SK-N-SH (cell line): Measurements from ENCODE around the gene GRK5. TPM values are rescaled to one million over a fixed set of nuclear protein-coding genes. Genes with fewer than 3 reads are reported as not detected.

ENCODE experiments used
- CTCF ChIA-PET: fragments of 300-600, 350-600 bp; formaldehyde crosslinking; extraction: SDS; loops from one replicate; lab custom pipeline; 2021; lab: Yijun Ruan, JAX
- POLR2A ChIA-PET: fragments of 350-600 bp; sonication (Branson Sonifier 250); formaldehyde crosslinking; extraction: SDS; loops from one replicate; lab custom pipeline; 2020; ENCODE audit warnings: antibody characterized with exemption, inconsistent platforms; lab: Yijun Ruan, JAX
- DNase-seq: peaks from one replicate; pipeline ENCODE4 v3.0.0; 2012
- H2AFZ ChIP-seq: fragments of 200-600 bp; sonication (generic); 2 replicates; pipeline ENCODE4 v1.8.1; 2016; ENCODE audit warnings: antibody characterized with exemption, mild to moderate bottlenecking, low read depth
- H3F3A ChIP-seq: fragments of 200-600 bp; sonication (generic); replicated peaks from 2 replicates; pipeline ENCODE3; 2016; ENCODE audit warnings: antibody characterized with exemption, mild to moderate bottlenecking; ENCODE audit not compliant: insufficient read depth
- H3K27ac ChIP-seq, 2 experiments: fragments of 200-500 bp in 1 of 2; fragments of 200-600 bp in 1 of 2; sonication (Bioruptor generic) in 1 of 2; sonication (generic), shearing (Covaris generic) in 1 of 2; 2 replicates each; pipeline versions ENCODE4 v1.5.1 to v1.6.1; 2014 to 2016; ENCODE audit warnings: low read depth in 2 of 2, inconsistent platforms in 1 of 2, low read length in 1 of 2, mild to moderate bottlenecking in 1 of 2, mixed read lengths in 1 of 2
- H3K27me3 ChIP-seq: fragments of 200-600 bp; sonication (generic), shearing (Covaris generic); 2 replicates; pipeline ENCODE4 v1.6.1; 2016; ENCODE audit warnings: mixed run types; ENCODE audit not compliant: insufficient read depth
- H3K36me3 ChIP-seq, 2 experiments: fragments of 200-500 bp in 1 of 2; fragments of 200-600 bp in 1 of 2; sonication (Bioruptor generic) in 1 of 2; sonication (generic) in 1 of 2; replicated peaks in 1 of 2; 2 replicates each; pipeline versions ENCODE3 to v1.5.1; 2014 to 2016; ENCODE audit warnings: low read length in 1 of 2, mild to moderate bottlenecking in 1 of 2; ENCODE audit not compliant: insufficient read depth in 2 of 2, control insufficient read depth in 1 of 2
- H3K4me1 ChIP-seq, 2 experiments: fragments of 200-500 bp in 1 of 2; fragments of 200-600 bp in 1 of 2; sonication (Bioruptor generic) in 1 of 2; sonication (generic), shearing (Covaris generic) in 1 of 2; 2 replicates each; pipeline versions ENCODE4 v1.5.1 to v1.6.1; 2014 to 2016; ENCODE audit warnings: low read depth in 1 of 2, low read length in 1 of 2, mixed run types in 1 of 2; ENCODE audit not compliant: insufficient read depth in 2 of 2, control insufficient read depth in 1 of 2
- H3K4me2 ChIP-seq: fragments of 200-600 bp; sonication (generic), shearing (Covaris generic); 2 replicates; pipeline ENCODE4 v1.6.1; 2017; ENCODE audit warnings: mixed run types
- H3K4me3 ChIP-seq, 2 experiments: fragments of 200-500 bp in 1 of 2; fragments of 200-600 bp in 1 of 2; sonication (Bioruptor generic) in 1 of 2; sonication (generic), shearing (Covaris generic) in 1 of 2; 2 replicates each; pipeline versions ENCODE4 v1.5.1 to v1.8.1; 2014 to 2016; ENCODE audit warnings: low read depth in 2 of 2, inconsistent platforms in 1 of 2, low read length in 1 of 2, mild to moderate bottlenecking in 1 of 2, mixed read lengths in 1 of 2, moderate library complexity in 1 of 2
- H3K79me2 ChIP-seq: fragments of 200-600 bp; sonication (generic); 2 replicates; pipeline ENCODE4 v1.8.1; 2017; ENCODE audit warnings: mild to moderate bottlenecking; ENCODE audit not compliant: insufficient read depth
- H3K9ac ChIP-seq: fragments of 200-600 bp; sonication (generic); 2 replicates; pipeline ENCODE4 v1.6.1; 2017; ENCODE audit warnings: mixed run types
- H3K9me2 ChIP-seq: fragments of 200-600 bp; sonication (generic); 2 replicates; pipeline ENCODE4 v1.6.1; 2017; ENCODE audit warnings: mixed run types
- H3K9me3 ChIP-seq: fragments of 200-600 bp; sonication (generic); 2 replicates; pipeline ENCODE4 v1.6.1; 2017; ENCODE audit warnings: mixed run types, mild to moderate bottlenecking, moderate library complexity
- H4K20me1 ChIP-seq: fragments of 200-600 bp; sonication (generic); 2 replicates; pipeline ENCODE4 v1.6.1; 2017; ENCODE audit warnings: mild to moderate bottlenecking, mixed run types; ENCODE audit not compliant: insufficient read depth
- CHD2 ChIP-seq: fragments of 150-350 bp; IDR thresholded peaks from 2 replicates; pipeline ENCODE4 v1.6.1; 2018; ENCODE audit warnings: low read length; ENCODE audit not compliant: partially characterized antibody
- ELF1 ChIP-seq: IDR thresholded peaks from 2 replicates; pipeline ENCODE4 v1.4.0; 2012
- EP300 ChIP-seq, 2 experiments: IDR thresholded peaks; 2 replicates each; pipeline versions ENCODE4 v1.4.0 to v1.6.1; 2012; ENCODE audit warnings: borderline replicate concordance in 1 of 2, low read depth in 1 of 2, low read length in 1 of 2
- EZH2phosphoT487 ChIP-seq: fragments of 200-600 bp; sonication (generic); IDR thresholded peaks from 2 replicates; pipeline ENCODE4 v1.6.1; 2017; ENCODE audit warnings: low read depth, mixed run types, mild to moderate bottlenecking, antibody characterized with exemption, moderate library complexity, borderline replicate concordance
- FOXJ3 ChIP-seq: sonication (generic); formaldehyde crosslinking; IDR thresholded peaks from 2 replicates; pipeline ENCODE4 v1.5.1; 2020; ENCODE audit warnings: mild to moderate bottlenecking, missing genetic modification reagents
- FOXM1 ChIP-seq: IDR thresholded peaks from 2 replicates; pipeline ENCODE4 v1.4.0; 2012; ENCODE audit warnings: low read depth, mild to moderate bottlenecking
- GATA2 ChIP-seq: sonication (generic); formaldehyde crosslinking; IDR thresholded peaks from 2 replicates; pipeline ENCODE4 v1.5.0; 2020; ENCODE audit warnings: mild to moderate bottlenecking, missing genetic modification reagents
- JUND ChIP-seq: IDR thresholded peaks from 2 replicates; pipeline ENCODE4 v1.4.0; 2012
- MEF2A ChIP-seq: IDR thresholded peaks from 2 replicates; pipeline ENCODE4 v1.4.0; 2012; ENCODE audit warnings: low read depth, borderline replicate concordance
- NRF1 ChIP-seq: IDR thresholded peaks from 2 replicates; pipeline ENCODE4 v1.6.1; 2012; ENCODE audit warnings: low read depth, mild to moderate bottlenecking, low read length
- POLR2AphosphoS5 ChIP-seq: IDR thresholded peaks from 2 replicates; pipeline ENCODE4 v1.6.1; 2012; ENCODE audit warnings: low read depth, low read length
- RAD21 ChIP-seq: IDR thresholded peaks from 2 replicates; pipeline ENCODE4 v1.6.1; 2012; ENCODE audit warnings: mild to moderate bottlenecking, low read length
- RCOR1 ChIP-seq: fragments of 150-350 bp; IDR thresholded peaks from 2 replicates; pipeline ENCODE4 v1.6.1; 2017; ENCODE audit warnings: antibody characterized with exemption, low read length
- RFX5 ChIP-seq: IDR thresholded peaks from 2 replicates; pipeline ENCODE4 v1.6.1; 2012; ENCODE audit warnings: mild to moderate bottlenecking, improper control_type of control experiment, low read length
- RXRA ChIP-seq: IDR thresholded peaks from 2 replicates; pipeline ENCODE4 v1.4.0; 2012; ENCODE audit warnings: low read depth, mild to moderate bottlenecking, borderline replicate concordance
- SMC3 ChIP-seq: IDR thresholded peaks from 2 replicates; pipeline ENCODE4 v1.6.1; 2012; ENCODE audit warnings: low read depth, low read length, improper control_type of control experiment
- TAF1 ChIP-seq: IDR thresholded peaks from 2 replicates; pipeline ENCODE4 v1.6.1; 2012; ENCODE audit warnings: low read depth, mild to moderate bottlenecking, low read length, moderate library complexity, borderline replicate concordance
- TEAD4 ChIP-seq: IDR thresholded peaks from 2 replicates; pipeline ENCODE4 v1.4.0; 2012; ENCODE audit warnings: mild to moderate bottlenecking, borderline replicate concordance; ENCODE audit not compliant: insufficient read depth
- YY1 ChIP-seq: IDR thresholded peaks from 2 replicates; pipeline ENCODE4 v1.4.0; 2012; ENCODE audit warnings: low read depth, mild to moderate bottlenecking
- WGBS: methylation state at CpG from one replicate; pipeline ENCODE4 v1.1.6; 2017; ENCODE audit warnings: low lambda C conversion rate; 5-methylcytosine and 5-hydroxymethylcytosine counted together
- polyA plus RNA-seq, 3 experiments: library from polyadenylated mRNA; depleted of rRNA; stranded (reverse); fragments of >200 nt; gene quantifications; 2 replicates each; pipeline ENCODE4 v1.2.3, GENCODE V29; 2012
- TF ChIP-seq, protein P1 (sequence below): fragments of 150-350 bp; IDR thresholded peaks from 2 replicates; pipeline ENCODE4 v1.6.1; 2016; ENCODE audit warnings: mild to moderate bottlenecking, low read depth, low read length
- TF ChIP-seq, protein P2 (sequence below): fragments of 200-600 bp; sonication (generic); IDR thresholded peaks from 2 replicates; pipeline ENCODE4 v1.6.1; 2017; ENCODE audit warnings: antibody characterized with exemption, mild to moderate bottlenecking, moderate library complexity
- TF ChIP-seq, protein P3 (sequence below): IDR thresholded peaks from 2 replicates; pipeline ENCODE4 v1.4.0; 2012; ENCODE audit warnings: low read depth, borderline replicate concordance
- TF ChIP-seq, protein P4 (sequence below): IDR thresholded peaks from 2 replicates; pipeline ENCODE4 v1.6.1; 2012; ENCODE audit warnings: mild to moderate bottlenecking, low read depth, low read length, moderate library complexity
- TF ChIP-seq, protein P5 (sequence below): IDR thresholded peaks from 2 replicates; pipeline ENCODE4; 2012

Gene GRK5
- polyA plus RNA-seq, 1 of the 3 experiments (the other 2 are of a cell fraction) = 12.1 TPM

DNA sequence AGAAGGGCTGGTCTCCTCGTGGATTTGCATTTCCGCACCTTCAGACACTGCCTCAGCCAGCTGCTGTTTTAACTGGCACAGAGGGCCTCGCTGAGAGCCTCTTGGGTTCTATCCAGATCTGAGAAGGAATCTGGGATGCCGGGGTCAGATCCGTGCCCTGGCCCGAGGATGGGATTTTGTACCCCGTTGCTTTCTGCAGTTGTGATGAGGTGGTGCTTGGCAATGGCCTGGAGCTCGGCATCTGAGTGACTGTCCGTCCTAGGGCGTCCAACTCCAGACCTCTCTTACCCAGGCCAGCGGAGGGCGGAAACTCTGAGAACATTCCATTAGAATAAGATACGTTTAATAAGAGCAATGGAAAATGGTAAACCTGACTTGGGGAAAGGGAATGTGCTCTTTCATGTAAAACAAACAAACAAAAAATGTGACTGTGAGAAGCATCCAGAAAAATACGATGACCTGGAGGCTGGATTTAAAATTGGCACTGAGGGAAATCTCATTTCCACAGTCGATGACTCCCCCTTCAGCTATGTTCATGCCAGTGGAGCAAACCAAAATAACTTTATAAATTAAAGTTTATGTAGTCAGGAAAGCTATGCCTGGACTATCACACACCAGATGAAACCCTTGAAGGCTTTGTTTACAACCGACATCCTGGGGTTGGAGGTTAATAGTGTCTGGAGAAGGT, 39.6 kb downstream of the GRK5 start:
- WGBS = 69% methylated on average over 15 of the region's 16 CpGs
- H3K9ac ChIP-seq = no peak overlapping the region; the same call in 1 of the 2 replicates
- H2AFZ ChIP-seq = no peak overlapping the region
- no peaks in the 10 kb centered on the region for H4K20me1 ChIP-seq
- H3K4me2 ChIP-seq = peak overlapping the region; percentile 45
- POLR2A ChIA-PET = interaction anchor here (0.5 to 0.8 kb wide), 2 partner anchors 8 to 86 kb away, joined by 3 read pairs; no protein-coding TSS in a partner anchor
- CTCF ChIA-PET = interaction anchor here (0.6 to 2.1 kb wide), 6 partner anchors 9 to 40 kb away, joined by 3 to 13 read pairs (median 3); partner anchors contain the start of gene GRK5
- DNase-seq = no peak
- no peaks in the 10 kb centered on the region for H3K9me2 ChIP-seq
- H3K27me3 ChIP-seq = no peaks in the 10 kb centered on the region
- peaks cover 21% of the 10 kb centered on the region for H3F3A ChIP-seq
- peaks cover 30 to 32% of the 10 kb centered on the region in 2 experiments for H3K4me1 ChIP-seq
- H3K36me3 ChIP-seq = no peaks in the 10 kb centered on the region
- peak overlapping the region; percentile 36 to 67 for H3K27ac ChIP-seq
- no peak overlapping the region for H3K4me3 ChIP-seq
- no peaks in the 10 kb centered on the region for H3K9me3 ChIP-seq
- H3K79me2 ChIP-seq = peaks cover 4% of the 10 kb centered on the region
- TF ChIP-seq, protein P1, sequence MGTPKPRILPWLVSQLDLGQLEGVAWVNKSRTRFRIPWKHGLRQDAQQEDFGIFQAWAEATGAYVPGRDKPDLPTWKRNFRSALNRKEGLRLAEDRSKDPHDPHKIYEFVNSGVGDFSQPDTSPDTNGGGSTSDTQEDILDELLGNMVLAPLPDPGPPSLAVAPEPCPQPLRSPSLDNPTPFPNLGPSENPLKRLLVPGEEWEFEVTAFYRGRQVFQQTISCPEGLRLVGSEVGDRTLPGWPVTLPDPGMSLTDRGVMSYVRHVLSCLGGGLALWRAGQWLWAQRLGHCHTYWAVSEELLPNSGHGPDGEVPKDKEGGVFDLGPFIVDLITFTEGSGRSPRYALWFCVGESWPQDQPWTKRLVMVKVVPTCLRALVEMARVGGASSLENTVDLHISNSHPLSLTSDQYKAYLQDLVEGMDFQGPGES = no peak
- no peak for TF ChIP-seq RFX5
- no peak for TF ChIP-seq TAF1
- TF ChIP-seq, protein P2, sequence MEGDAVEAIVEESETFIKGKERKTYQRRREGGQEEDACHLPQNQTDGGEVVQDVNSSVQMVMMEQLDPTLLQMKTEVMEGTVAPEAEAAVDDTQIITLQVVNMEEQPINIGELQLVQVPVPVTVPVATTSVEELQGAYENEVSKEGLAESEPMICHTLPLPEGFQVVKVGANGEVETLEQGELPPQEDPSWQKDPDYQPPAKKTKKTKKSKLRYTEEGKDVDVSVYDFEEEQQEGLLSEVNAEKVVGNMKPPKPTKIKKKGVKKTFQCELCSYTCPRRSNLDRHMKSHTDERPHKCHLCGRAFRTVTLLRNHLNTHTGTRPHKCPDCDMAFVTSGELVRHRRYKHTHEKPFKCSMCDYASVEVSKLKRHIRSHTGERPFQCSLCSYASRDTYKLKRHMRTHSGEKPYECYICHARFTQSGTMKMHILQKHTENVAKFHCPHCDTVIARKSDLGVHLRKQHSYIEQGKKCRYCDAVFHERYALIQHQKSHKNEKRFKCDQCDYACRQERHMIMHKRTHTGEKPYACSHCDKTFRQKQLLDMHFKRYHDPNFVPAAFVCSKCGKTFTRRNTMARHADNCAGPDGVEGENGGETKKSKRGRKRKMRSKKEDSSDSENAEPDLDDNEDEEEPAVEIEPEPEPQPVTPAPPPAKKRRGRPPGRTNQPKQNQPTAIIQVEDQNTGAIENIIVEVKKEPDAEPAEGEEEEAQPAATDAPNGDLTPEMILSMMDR = peak; percentile 26; the same call in 1 of the 2 replicates
- TF ChIP-seq, protein P3, sequence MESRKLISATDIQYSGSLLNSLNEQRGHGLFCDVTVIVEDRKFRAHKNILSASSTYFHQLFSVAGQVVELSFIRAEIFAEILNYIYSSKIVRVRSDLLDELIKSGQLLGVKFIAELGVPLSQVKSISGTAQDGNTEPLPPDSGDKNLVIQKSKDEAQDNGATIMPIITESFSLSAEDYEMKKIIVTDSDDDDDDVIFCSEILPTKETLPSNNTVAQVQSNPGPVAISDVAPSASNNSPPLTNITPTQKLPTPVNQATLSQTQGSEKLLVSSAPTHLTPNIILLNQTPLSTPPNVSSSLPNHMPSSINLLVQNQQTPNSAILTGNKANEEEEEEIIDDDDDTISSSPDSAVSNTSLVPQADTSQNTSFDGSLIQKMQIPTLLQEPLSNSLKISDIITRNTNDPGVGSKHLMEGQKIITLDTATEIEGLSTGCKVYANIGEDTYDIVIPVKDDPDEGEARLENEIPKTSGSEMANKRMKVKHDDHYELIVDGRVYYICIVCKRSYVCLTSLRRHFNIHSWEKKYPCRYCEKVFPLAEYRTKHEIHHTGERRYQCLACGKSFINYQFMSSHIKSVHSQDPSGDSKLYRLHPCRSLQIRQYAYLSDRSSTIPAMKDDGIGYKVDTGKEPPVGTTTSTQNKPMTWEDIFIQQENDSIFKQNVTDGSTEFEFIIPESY = no peak
- TF ChIP-seq EP300 (IDR thresholded peaks at IDR 0.05; ENCODE audit: borderline replicate concordance in 1 of 2, low read depth in 1 of 2, low read length in 1 of 2) = no peak
- TF ChIP-seq EZH2phosphoT487 = no peak
- no peak for TF ChIP-seq SMC3
- no peak for TF ChIP-seq ELF1
- TF ChIP-seq POLR2AphosphoS5 = no peak
- TF ChIP-seq MEF2A = no peak; the same call in 1 of the 2 replicates
- TF ChIP-seq, protein P4, sequence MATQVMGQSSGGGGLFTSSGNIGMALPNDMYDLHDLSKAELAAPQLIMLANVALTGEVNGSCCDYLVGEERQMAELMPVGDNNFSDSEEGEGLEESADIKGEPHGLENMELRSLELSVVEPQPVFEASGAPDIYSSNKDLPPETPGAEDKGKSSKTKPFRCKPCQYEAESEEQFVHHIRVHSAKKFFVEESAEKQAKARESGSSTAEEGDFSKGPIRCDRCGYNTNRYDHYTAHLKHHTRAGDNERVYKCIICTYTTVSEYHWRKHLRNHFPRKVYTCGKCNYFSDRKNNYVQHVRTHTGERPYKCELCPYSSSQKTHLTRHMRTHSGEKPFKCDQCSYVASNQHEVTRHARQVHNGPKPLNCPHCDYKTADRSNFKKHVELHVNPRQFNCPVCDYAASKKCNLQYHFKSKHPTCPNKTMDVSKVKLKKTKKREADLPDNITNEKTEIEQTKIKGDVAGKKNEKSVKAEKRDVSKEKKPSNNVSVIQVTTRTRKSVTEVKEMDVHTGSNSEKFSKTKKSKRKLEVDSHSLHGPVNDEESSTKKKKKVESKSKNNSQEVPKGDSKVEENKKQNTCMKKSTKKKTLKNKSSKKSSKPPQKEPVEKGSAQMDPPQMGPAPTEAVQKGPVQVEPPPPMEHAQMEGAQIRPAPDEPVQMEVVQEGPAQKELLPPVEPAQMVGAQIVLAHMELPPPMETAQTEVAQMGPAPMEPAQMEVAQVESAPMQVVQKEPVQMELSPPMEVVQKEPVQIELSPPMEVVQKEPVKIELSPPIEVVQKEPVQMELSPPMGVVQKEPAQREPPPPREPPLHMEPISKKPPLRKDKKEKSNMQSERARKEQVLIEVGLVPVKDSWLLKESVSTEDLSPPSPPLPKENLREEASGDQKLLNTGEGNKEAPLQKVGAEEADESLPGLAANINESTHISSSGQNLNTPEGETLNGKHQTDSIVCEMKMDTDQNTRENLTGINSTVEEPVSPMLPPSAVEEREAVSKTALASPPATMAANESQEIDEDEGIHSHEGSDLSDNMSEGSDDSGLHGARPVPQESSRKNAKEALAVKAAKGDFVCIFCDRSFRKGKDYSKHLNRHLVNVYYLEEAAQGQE = no peak
- TF ChIP-seq JUND = peak; percentile 44; the same call in 1 of the 2 replicates
- no peak for TF ChIP-seq RXRA
- TF ChIP-seq, protein P5, sequence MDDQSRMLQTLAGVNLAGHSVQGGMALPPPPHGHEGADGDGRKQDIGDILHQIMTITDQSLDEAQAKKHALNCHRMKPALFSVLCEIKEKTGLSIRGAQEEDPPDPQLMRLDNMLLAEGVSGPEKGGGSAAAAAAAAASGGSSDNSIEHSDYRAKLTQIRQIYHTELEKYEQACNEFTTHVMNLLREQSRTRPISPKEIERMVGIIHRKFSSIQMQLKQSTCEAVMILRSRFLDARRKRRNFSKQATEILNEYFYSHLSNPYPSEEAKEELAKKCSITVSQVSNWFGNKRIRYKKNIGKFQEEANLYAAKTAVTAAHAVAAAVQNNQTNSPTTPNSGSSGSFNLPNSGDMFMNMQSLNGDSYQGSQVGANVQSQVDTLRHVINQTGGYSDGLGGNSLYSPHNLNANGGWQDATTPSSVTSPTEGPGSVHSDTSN = 0 out of 2 replicates have a peak, but pooled peaks have one; percentile 5
- no peak for TF ChIP-seq FOXM1
- no peak for TF ChIP-seq TEAD4
- TF ChIP-seq FOXJ3 (CRISPR knock-in tag) = no peak
- TF ChIP-seq RAD21 = peak; percentile 21; the same call in 1 of the 2 replicates
- no peak for TF ChIP-seq NRF1
- TF ChIP-seq YY1 = no peak
- no peak for TF ChIP-seq RCOR1
- no peak for TF ChIP-seq CHD2
- TF ChIP-seq GATA2 = no peak
